Gastroesophageal sphincter (tissue), 3 donors: ENCODE results near the gene PSMB8.

Experiments
- EP300 ChIP-seq: sonication (generic); formaldehyde crosslinking; IDR thresholded peaks from one replicate; pipeline ENCODE4 v1.6.1; 2017; ENCODE audit warnings: antibody characterized with exemption, mild to moderate bottlenecking
- POLR2A ChIP-seq, 2 donors: fragments of 450-650 bp; IDR thresholded peaks; one replicate each; pipeline ENCODE4 v1.6.1; 2017; ENCODE audit warnings: antibody characterized with exemption in 2 of 2, mild to moderate bottlenecking in 2 of 2, moderate library complexity in 1 of 2
- POLR2AphosphoS5 ChIP-seq: sonication (generic); formaldehyde crosslinking; IDR thresholded peaks from one replicate; pipeline ENCODE4 v1.6.1; 2017; ENCODE audit warnings: antibody characterized with exemption
- TF ChIP-seq, protein P1 (sequence below), 4 experiments: fragments of 200-600 bp in 2 of 4; fragments of 450-650 bp in 2 of 4; sonication (generic) in 1 of 4; IDR thresholded peaks; one replicate each; pipeline ENCODE4 v1.5.1; 2017 to 2019; ENCODE audit warnings: antibody characterized with exemption in 4 of 4, mild to moderate bottlenecking in 2 of 4, moderate library complexity in 2 of 4

DNA sequence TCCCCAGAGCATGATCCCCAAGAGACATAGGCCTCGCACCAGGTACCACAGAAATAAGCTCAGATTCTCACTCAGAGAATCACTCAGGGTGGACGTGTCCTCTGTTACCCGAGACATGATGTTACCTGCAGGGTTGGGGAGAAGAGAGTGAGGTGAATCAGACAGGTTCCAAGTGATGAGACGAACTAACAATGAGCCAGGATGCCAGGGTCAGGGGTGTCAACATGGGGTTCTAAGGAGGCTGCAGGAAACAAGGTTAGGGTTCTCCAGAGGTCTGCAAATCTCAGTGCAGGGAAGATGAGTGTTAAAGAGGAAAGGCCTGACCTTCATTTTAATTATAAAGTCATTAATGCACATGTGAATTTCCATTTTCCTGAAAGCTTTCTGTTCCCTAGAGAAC is 7.2 kb upstream of the PSMB8 start:
- no peak for TF ChIP-seq EP300
- TF ChIP-seq POLR2A (IDR thresholded peaks at IDR 0.05): no peak
- TF ChIP-seq, protein P1, sequence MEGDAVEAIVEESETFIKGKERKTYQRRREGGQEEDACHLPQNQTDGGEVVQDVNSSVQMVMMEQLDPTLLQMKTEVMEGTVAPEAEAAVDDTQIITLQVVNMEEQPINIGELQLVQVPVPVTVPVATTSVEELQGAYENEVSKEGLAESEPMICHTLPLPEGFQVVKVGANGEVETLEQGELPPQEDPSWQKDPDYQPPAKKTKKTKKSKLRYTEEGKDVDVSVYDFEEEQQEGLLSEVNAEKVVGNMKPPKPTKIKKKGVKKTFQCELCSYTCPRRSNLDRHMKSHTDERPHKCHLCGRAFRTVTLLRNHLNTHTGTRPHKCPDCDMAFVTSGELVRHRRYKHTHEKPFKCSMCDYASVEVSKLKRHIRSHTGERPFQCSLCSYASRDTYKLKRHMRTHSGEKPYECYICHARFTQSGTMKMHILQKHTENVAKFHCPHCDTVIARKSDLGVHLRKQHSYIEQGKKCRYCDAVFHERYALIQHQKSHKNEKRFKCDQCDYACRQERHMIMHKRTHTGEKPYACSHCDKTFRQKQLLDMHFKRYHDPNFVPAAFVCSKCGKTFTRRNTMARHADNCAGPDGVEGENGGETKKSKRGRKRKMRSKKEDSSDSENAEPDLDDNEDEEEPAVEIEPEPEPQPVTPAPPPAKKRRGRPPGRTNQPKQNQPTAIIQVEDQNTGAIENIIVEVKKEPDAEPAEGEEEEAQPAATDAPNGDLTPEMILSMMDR (IDR thresholded peaks at IDR 0.05): no peak
- no peak for TF ChIP-seq POLR2AphosphoS5
